ENCODE measurements around the gene DSE. TPM values are rescaled to one million over a fixed set of nuclear protein-coding genes. Genes with fewer than 3 reads are reported as not detected.

DSE gene
- total RNA-seq, 2 experiments from 2014 or later = 8.3 to 8.6 TPM

- intact Hi-C loops (cut with micrococcal nuclease) = no loop called here
- no peaks in the 10 kb centered on the region for H3K27me3 Mint-ChIP-seq
Measured at GRCh38 chr6:116426551-116426950, 55.8 kb downstream of the DSE start.

DNA sequence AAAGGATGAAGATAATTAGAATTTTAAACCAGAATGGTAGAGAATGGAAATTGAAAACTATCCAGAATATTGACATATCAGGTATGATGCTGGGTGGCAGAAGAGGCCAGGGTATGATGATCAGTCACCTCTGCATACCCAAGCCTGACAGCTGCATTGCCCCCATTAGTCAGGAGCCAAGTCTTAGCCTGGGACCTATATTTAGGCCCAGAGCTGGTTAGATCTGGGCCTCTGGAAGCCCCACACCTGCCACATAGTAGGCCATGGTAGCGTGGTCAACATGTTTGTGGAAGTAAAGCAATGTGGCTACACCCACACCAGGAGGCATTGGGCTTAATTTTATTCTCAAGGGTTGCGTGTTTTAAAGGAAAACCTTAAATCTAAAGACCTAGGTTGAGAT is 58.4 kb downstream of the DSE start:
- H3K4me1 Mint-ChIP-seq (ENCODE audit: low read depth) = no peaks in the 10 kb centered on the region
- no peak overlapping the region for H3K4me3 Mint-ChIP-seq
- no peak overlapping the region for H3K27ac Mint-ChIP-seq
- POLR2A ChIA-PET = interaction anchor here (0.6 kb wide), 1 partner anchor 44 kb away, joined by 4 read pairs; no protein-coding TSS in a partner anchor
- intact Hi-C loops (cut with micrococcal nuclease) = no loop called here
- no peak for DNase-seq
- H3K27me3 Mint-ChIP-seq = no peaks in the 10 kb centered on the region
- no peaks in the 10 kb centered on the region for H3K9me3 Mint-ChIP-seq
- CTCF ChIA-PET = no interaction called here
- no peaks in the 10 kb centered on the region for H3K36me3 Mint-ChIP-seq

More at GRCh38 chr6:116426551-116426950, 55.8 kb downstream of the DSE start:
- ChIA-PET POLR2A (no interaction called here), CTCF (no interaction called here)
- DNase-seq = no peak
- no peak overlapping the region for H3K4me3 Mint-ChIP-seq
- no peaks in the 10 kb centered on the region for H3K9me3 Mint-ChIP-seq
- H3K36me3 Mint-ChIP-seq = no peaks in the 10 kb centered on the region
- no peak overlapping the region for H3K27ac Mint-ChIP-seq
- no peaks in the 10 kb centered on the region for H3K4me1 Mint-ChIP-seq (ENCODE audit: low read depth)

DNA sequence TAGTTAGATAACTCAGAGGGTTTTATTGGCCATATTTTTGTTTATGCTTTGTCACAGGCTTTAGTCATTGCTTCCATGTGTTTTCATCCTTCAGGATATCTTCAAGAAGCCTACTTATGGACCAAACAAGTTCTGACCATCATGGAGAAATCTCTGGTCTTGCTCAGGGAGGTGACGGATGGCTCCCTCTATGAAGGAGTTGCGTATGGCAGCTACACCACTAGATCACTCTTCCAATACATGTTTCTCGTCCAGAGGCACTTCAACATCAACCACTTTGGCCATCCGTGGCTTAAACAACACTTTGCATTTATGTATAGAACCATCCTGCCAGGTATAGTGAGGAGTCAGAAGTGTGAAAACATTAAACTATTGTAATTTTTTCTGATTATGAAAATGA is 60.1 kb downstream of the DSE start:
- intact Hi-C loops (cut with micrococcal nuclease) = no loop called here
- POLR2A ChIA-PET = no interaction called here
- no peaks in the 10 kb centered on the region for H3K4me1 Mint-ChIP-seq (ENCODE audit: low read depth)
- CTCF ChIA-PET = interaction anchor here (2.5 kb wide), 1 partner anchor 143 kb away, joined by 8 read pairs; no protein-coding TSS in a partner anchor
- DNase-seq = no peak
- H3K36me3 Mint-ChIP-seq = no peaks in the 10 kb centered on the region
- H3K27me3 Mint-ChIP-seq = no peaks in the 10 kb centered on the region
- no peak overlapping the region for H3K4me3 Mint-ChIP-seq
- H3K9me3 Mint-ChIP-seq = no peaks in the 10 kb centered on the region
- no peak overlapping the region for H3K27ac Mint-ChIP-seq

DNA sequence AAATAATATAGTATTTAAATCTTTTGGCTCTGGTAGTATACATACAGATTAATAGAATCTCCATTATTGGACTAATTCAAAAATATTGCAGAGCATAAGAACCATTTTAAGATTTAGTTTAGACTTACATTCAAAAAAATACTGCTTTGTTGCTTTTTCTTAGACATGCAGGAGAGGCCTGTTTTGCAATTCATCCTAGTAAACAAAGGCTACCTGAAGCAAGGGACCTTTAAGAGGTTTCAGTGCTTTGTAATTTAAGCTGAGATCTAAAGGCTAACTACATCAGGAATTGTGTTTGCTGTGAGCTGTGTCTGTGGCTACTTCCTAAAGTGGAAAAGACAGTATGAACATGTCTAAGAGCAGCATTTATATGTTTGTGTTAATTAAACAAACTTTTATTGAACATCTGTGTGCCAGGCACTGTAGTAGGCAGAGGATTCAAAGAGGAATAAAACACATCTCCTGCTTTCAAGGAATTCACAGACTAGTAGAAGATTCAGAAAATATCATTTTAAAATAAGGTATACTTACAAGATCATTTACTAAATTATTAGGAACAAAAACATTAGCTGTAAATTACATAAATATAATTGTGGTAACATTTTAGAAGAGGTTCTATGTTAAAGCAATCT is 61.3 kb downstream of the DSE start:
- CTCF ChIA-PET = interaction anchor here (2.5 kb wide), 1 partner anchor 144 kb away, joined by 8 read pairs; no protein-coding TSS in a partner anchor
- DNase-seq = no peak
- Mint-ChIP-seq H3K36me3 (no peaks in the 10 kb centered on the region), H3K4me3 (no peak overlapping the region), H3K27me3 (no peaks in the 10 kb centered on the region), H3K9me3 (no peaks in the 10 kb centered on the region), H3K4me1 (ENCODE audit: low read depth) (no peaks in the 10 kb centered on the region), H3K27ac (no peak overlapping the region)
- POLR2A ChIA-PET = interaction anchor here (1.6 kb wide), 1 partner anchor 9 kb away, joined by 3 read pairs; no protein-coding TSS in a partner anchor
- intact Hi-C loops (cut with micrococcal nuclease) = no loop called here

DNA sequence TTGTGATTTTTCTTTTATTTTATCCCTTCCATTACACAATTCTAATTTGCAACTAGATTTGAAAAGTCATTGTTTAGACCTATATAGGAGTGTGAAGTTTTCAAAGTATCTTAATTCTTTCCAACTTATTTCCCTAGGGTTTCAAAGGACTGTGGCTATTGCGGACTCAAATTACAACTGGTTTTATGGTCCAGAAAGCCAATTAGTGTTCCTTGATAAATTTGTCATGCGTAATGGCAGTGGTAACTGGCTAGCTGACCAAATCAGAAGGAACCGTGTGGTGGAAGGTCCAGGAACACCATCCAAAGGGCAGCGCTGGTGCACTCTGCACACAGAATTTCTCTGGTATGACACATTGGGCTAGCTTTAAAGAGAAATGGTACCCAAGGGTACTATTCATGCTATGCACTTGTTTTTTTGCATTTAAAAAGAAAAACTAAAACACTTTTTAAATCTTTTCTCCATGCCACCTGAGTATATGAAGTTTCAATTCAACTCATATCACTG is 62.5 kb downstream of the DSE start:
- intact Hi-C loops (cut with micrococcal nuclease) = no loop called here
- Mint-ChIP-seq H3K27ac (no peak overlapping the region), H3K36me3 (no peaks in the 10 kb centered on the region), H3K4me3 (no peak overlapping the region), H3K27me3 (no peaks in the 10 kb centered on the region), H3K9me3 (no peaks in the 10 kb centered on the region), H3K4me1 (ENCODE audit: low read depth) (no peaks in the 10 kb centered on the region)
- ChIA-PET CTCF (interaction anchor here (2.5 kb wide), 1 partner anchor 145 kb away, joined by 8 read pairs; no protein-coding TSS in a partner anchor), POLR2A (interaction anchor here (1.6 kb wide), 1 partner anchor 10 kb away, joined by 3 read pairs; no protein-coding TSS in a partner anchor)
- DNase-seq = no peak

DNA sequence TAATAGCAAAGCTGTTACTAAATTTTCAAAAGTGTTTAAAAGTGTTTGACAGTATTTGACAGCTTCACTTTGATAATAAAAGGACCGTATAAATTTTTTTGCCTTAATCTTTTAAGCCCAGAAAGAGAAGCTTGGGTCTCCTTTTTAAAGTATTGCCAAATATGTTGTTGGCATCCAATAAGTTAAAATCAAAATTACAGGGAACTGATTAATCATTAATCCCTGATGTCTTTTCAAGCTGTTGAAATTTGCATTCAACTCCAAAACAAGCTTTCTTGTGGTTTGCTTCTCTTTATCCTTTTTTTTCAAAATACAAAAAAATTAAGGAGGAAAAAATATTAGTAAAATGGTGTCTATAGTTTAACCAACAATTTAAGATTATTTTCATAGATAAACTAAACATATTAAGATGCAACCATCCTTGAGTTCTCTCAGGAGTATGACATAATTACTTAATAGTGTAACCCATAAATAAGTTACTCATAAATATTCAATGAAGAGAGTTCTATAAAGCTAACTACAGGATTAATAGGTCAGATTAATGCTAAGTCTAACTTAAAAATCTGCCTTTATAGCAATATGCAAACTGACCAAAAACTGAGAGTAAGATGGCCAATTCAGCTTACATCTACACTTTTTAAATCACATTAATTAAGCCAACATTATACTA is 63.4 kb downstream of the DSE start:
- H3K27me3 Mint-ChIP-seq = no peaks in the 10 kb centered on the region
- no peak for DNase-seq
- ChIA-PET CTCF (no interaction called here), POLR2A (no interaction called here)
- no peaks in the 10 kb centered on the region for H3K36me3 Mint-ChIP-seq
- H3K4me3 Mint-ChIP-seq = no peak overlapping the region
- H3K27ac Mint-ChIP-seq = no peak overlapping the region
- no peaks in the 10 kb centered on the region for H3K9me3 Mint-ChIP-seq
- H3K4me1 Mint-ChIP-seq (ENCODE audit: low read depth) = no peaks in the 10 kb centered on the region
- intact Hi-C loops (cut with micrococcal nuclease) = no loop called here

DNA sequence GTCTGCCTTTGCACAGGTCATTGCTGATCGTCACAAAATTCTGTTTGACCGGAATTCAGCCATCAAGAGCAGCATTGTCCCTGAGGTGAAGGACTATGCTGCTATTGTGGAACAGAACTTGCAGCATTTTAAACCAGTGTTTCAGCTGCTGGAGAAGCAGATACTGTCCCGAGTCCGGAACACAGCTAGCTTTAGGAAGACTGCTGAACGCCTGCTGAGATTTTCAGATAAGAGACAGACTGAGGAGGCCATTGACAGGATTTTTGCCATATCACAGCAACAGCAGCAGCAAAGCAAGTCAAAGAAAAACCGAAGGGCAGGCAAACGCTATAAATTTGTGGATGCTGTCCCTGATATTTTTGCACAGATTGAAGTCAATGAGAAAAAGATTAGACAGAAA is 65.8 kb downstream of the DSE start:
- Mint-ChIP-seq H3K4me3 (no peak overlapping the region), H3K27ac (no peak overlapping the region), H3K4me1 (ENCODE audit: low read depth) (no peaks in the 10 kb centered on the region), H3K9me3 (no peaks in the 10 kb centered on the region), H3K36me3 (no peaks in the 10 kb centered on the region), H3K27me3 (no peaks in the 10 kb centered on the region)
- intact Hi-C loops (cut with micrococcal nuclease) = no loop called here
- DNase-seq = no peak
- ChIA-PET CTCF (no interaction called here), POLR2A (no interaction called here)

- intact Hi-C loops (cut with micrococcal nuclease) = no loop called here
- Mint-ChIP-seq H3K36me3 (no peaks in the 10 kb centered on the region), H3K9me3 (no peaks in the 10 kb centered on the region), H3K4me3 (no peak overlapping the region), H3K27ac (no peak overlapping the region), H3K4me1 (ENCODE audit: low read depth) (no peaks in the 10 kb centered on the region), H3K27me3 (peaks cover 9% of the 10 kb centered on the region)
- CTCF ChIA-PET = no interaction called here
- POLR2A ChIA-PET = no interaction called here
- no peak for DNase-seq
Measured at GRCh38 chr6:116437656-116438055, 66.9 kb downstream of the DSE start.

- Mint-ChIP-seq H3K27me3 (peaks cover 9% of the 10 kb centered on the region), H3K27ac (no peak overlapping the region), H3K36me3 (no peaks in the 10 kb centered on the region), H3K4me1 (ENCODE audit: low read depth) (no peaks in the 10 kb centered on the region), H3K9me3 (no peaks in the 10 kb centered on the region), H3K4me3 (no peak overlapping the region)
- DNase-seq = no peak
- intact Hi-C loops (cut with micrococcal nuclease) = no loop called here
- ChIA-PET CTCF (interaction anchor here (1.1 kb wide), 1 partner anchor 15 kb away, joined by 3 read pairs; no protein-coding TSS in a partner anchor), POLR2A (no interaction called here)
Measured at GRCh38 chr6:116438590-116439448, 68.1 kb downstream of the DSE start.

GRCh38 chr6:116439522-116440051 is 68.8 kb downstream of the DSE start:
- no peaks in the 10 kb centered on the region for H3K9me3 Mint-ChIP-seq
- intact Hi-C loops (cut with micrococcal nuclease) = no loop called here
- no peak overlapping the region for H3K27ac Mint-ChIP-seq
- H3K36me3 Mint-ChIP-seq = no peaks in the 10 kb centered on the region
- peaks cover 9% of the 10 kb centered on the region for H3K27me3 Mint-ChIP-seq
- POLR2A ChIA-PET = no interaction called here
- peaks cover 3% of the 10 kb centered on the region for H3K4me1 Mint-ChIP-seq (ENCODE audit: low read depth)
- CTCF ChIA-PET = interaction anchor here (1.1 kb wide), 1 partner anchor 16 kb away, joined by 3 read pairs; no protein-coding TSS in a partner anchor
- no peak overlapping the region for H3K4me3 Mint-ChIP-seq
- DNase-seq = no peak

DNA sequence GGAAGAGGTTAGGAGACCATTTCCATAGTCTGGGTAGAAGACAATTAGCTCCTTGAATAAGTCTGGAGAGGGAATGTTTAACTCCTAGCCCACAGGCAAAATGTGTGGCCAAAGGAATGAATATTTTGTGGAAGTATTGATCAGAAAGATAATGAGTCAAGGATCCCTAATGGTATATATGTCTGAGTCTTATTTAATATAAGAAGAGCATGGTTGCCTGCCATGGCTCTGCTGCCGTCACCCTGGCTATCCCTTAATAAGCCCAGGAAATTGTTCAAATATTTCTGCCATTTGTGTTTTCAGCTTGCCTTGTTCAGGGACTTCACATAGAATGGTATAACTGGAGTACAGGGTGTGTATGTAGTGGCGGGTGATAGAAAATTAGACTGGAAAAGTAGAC is 72.4 kb downstream of the DSE start:
- no peak overlapping the region for H3K4me3 Mint-ChIP-seq
- H3K27ac Mint-ChIP-seq = no peak overlapping the region
- H3K36me3 Mint-ChIP-seq = no peaks in the 10 kb centered on the region
- ChIA-PET POLR2A (no interaction called here), CTCF (interaction anchor here (1.0 kb wide), 1 partner anchor 91 kb away, joined by 3 read pairs; no protein-coding TSS in a partner anchor)
- intact Hi-C loops (cut with micrococcal nuclease) = no loop called here
- H3K9me3 Mint-ChIP-seq = no peaks in the 10 kb centered on the region
- peaks cover 9% of the 10 kb centered on the region for H3K27me3 Mint-ChIP-seq
- no peak for DNase-seq
- H3K4me1 Mint-ChIP-seq (ENCODE audit: low read depth) = peaks cover 7% of the 10 kb centered on the region

DNA sequence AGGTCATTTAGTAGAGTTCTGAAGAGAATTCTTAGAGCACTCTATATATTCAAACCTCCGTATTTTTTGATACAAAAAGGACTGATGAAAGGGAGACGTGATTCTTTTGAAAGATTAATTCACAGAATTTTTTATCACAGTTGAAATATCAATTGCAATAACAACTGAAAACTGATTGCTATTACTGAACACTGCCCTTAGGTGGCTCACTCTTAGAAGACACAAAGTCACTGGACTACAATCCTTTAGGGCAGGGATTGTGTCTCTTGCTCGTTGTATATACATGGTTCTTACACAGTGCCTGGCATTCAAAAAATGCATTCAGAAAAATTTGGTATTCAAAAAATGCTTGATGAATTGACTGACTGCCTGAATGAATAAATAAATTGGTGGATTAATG is 73.3 kb downstream of the DSE start:
- Mint-ChIP-seq H3K27me3 (peaks cover 9% of the 10 kb centered on the region), H3K27ac (no peak overlapping the region), H3K4me3 (no peak overlapping the region), H3K9me3 (no peaks in the 10 kb centered on the region), H3K4me1 (ENCODE audit: low read depth) (peaks cover 7% of the 10 kb centered on the region), H3K36me3 (no peaks in the 10 kb centered on the region)
- intact Hi-C loops (cut with micrococcal nuclease) = loop anchor here (1.0 kb wide), 1 partner anchor 88 kb away; no protein-coding TSS in a partner anchor
- DNase-seq = no peak
- CTCF ChIA-PET = interaction anchor here (0.7 to 4.3 kb wide), 5 partner anchors 10 to 172 kb away, joined by 3 to 16 read pairs (median 3); partner anchors contain the start of gene RSPH4A
- POLR2A ChIA-PET = interaction anchor here (1.0 kb wide), 1 partner anchor 13 kb away, joined by 3 read pairs; no protein-coding TSS in a partner anchor

All from activated CD4-positive, alpha-beta memory T cell treated with anti-CD3 and anti-CD28 coated beads for 36 hours (primary cell).